ENCODE data around the gene NME8. TPM values are rescaled to one million over a fixed set of nuclear protein-coding genes. Genes with fewer than 3 reads are reported as not detected.

Gene NME8
- total RNA-seq, 1 donor from 2014 or later: 9.0 TPM

GRCh38 chr7:37901890-37902524 lies 53.6 kb downstream of the NME8 start:
- peaks cover 3% of the 10 kb centered on the region for H3K4me1 Mint-ChIP-seq
- peaks cover 2% of the 10 kb centered on the region for H3K9me3 Mint-ChIP-seq
- H4K20me1 ChIP-seq (ENCODE audit: low read depth): no peaks in the 10 kb centered on the region
- no peak overlapping the region for H3K27ac ChIP-seq
- H3K36me3 ChIP-seq: no peaks in the 10 kb centered on the region
- no peak for DNase-seq (ENCODE audit: low spot score)
- H3K27me3 Mint-ChIP-seq (ENCODE audit: insufficient read depth, low read depth): peaks cover 4% of the 10 kb centered on the region
- H3K27ac Mint-ChIP-seq: no peak overlapping the region
- peak overlapping the region; percentile 70 for H2AFZ ChIP-seq (replicated peaks)
- H3F3A ChIP-seq (ENCODE audit: low read depth): no peaks in the 10 kb centered on the region
- no peaks in the 10 kb centered on the region for H3K4me1 ChIP-seq
- no peaks in the 10 kb centered on the region for H3K27me3 ChIP-seq
- no peaks in the 10 kb centered on the region for H3K36me3 Mint-ChIP-seq
- H3K4me2 ChIP-seq: no peak overlapping the region
- no peak overlapping the region for H3K9ac ChIP-seq
- no peak overlapping the region for H3K4me3 Mint-ChIP-seq
- TF ChIP-seq CTCF (IDR thresholded peaks at IDR 0.05): no peak
- H3K9me3 ChIP-seq (ENCODE audit: low read depth): no peaks in the 10 kb centered on the region
- no peak overlapping the region for H3K4me3 ChIP-seq
- no peaks in the 10 kb centered on the region for H3K79me2 ChIP-seq (ENCODE audit: low read depth)

GRCh38 chr7:37908221-37908788 lies 59.9 kb downstream of the NME8 start:
- no peak overlapping the region for H2AFZ ChIP-seq (replicated peaks)
- no peak overlapping the region for H3K9ac ChIP-seq
- no peaks in the 10 kb centered on the region for H3F3A ChIP-seq (ENCODE audit: low read depth)
- no peaks in the 10 kb centered on the region for H3K79me2 ChIP-seq (ENCODE audit: low read depth)
- H3K36me3 ChIP-seq: no peaks in the 10 kb centered on the region
- Mint-ChIP-seq H3K4me3 (no peak overlapping the region), H3K4me1 (no peaks in the 10 kb centered on the region), H3K27ac (no peak overlapping the region), H3K27me3 (ENCODE audit: insufficient read depth, low read depth) (peaks cover 3% of the 10 kb centered on the region), H3K36me3 (no peaks in the 10 kb centered on the region), H3K9me3 (no peaks in the 10 kb centered on the region)
- no peak overlapping the region for H3K27ac ChIP-seq
- H3K9me3 ChIP-seq (ENCODE audit: low read depth): no peaks in the 10 kb centered on the region
- no peak for DNase-seq (ENCODE audit: low spot score)
- H3K4me2 ChIP-seq: no peak overlapping the region
- no peak overlapping the region for H3K4me3 ChIP-seq
- no peaks in the 10 kb centered on the region for H3K4me1 ChIP-seq
- no peaks in the 10 kb centered on the region for H4K20me1 ChIP-seq (ENCODE audit: low read depth)
- peaks cover 14% of the 10 kb centered on the region for H3K27me3 ChIP-seq
- TF ChIP-seq CTCF (IDR thresholded peaks at IDR 0.05): no peak
- no peak for TF ChIP-seq EZH2 (IDR thresholded peaks at IDR 0.05)
- no peak for TF ChIP-seq EZH2phosphoT487 (IDR thresholded peaks at IDR 0.05)

DNA sequence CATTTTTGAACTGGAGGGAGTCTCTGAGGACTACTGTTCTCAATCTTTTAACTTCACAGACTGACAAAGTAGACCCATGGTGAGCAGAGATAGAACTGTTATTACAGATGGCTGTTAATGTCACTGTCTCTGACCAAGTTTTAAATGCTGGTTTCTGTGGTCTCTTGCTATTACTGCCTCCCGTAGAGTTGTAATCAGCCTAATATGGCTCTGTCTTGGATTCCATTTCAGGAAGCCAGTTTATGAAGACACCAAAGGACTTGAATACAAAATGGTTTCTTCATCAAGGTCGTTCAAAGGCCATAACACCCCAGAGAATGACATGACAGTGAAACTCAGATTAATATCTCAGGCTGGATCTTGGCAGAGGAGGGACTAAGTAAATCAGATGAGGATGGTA lies 64.4 kb downstream of the NME8 start:
- DNase-seq (ENCODE audit: low spot score): no peak
- no peaks in the 10 kb centered on the region for H3K4me1 ChIP-seq
- H3K9me3 ChIP-seq (ENCODE audit: low read depth): no peaks in the 10 kb centered on the region
- H3K27ac ChIP-seq: no peak overlapping the region
- Mint-ChIP-seq H3K4me1 (peaks cover 8% of the 10 kb centered on the region), H3K4me3 (no peak overlapping the region), H3K27me3 (ENCODE audit: insufficient read depth, low read depth) (peaks cover 23% of the 10 kb centered on the region), H3K27ac (no peak overlapping the region), H3K9me3 (no peaks in the 10 kb centered on the region), H3K36me3 (no peaks in the 10 kb centered on the region)
- TF ChIP-seq CTCF (IDR thresholded peaks at IDR 0.05): no peak
- TF ChIP-seq EZH2 (IDR thresholded peaks at IDR 0.05): no peak
- TF ChIP-seq EZH2phosphoT487 (IDR thresholded peaks at IDR 0.05): no peak
- H3K79me2 ChIP-seq (ENCODE audit: low read depth): no peaks in the 10 kb centered on the region
- no peak overlapping the region for H2AFZ ChIP-seq (replicated peaks)
- no peaks in the 10 kb centered on the region for H4K20me1 ChIP-seq (ENCODE audit: low read depth)
- no peak overlapping the region for H3K4me2 ChIP-seq
- H3K36me3 ChIP-seq: no peaks in the 10 kb centered on the region
- no peaks in the 10 kb centered on the region for H3F3A ChIP-seq (ENCODE audit: low read depth)
- H3K9ac ChIP-seq: no peak overlapping the region
- H3K27me3 ChIP-seq: peaks cover 58% of the 10 kb centered on the region
- no peak overlapping the region for H3K4me3 ChIP-seq
